ENCODE data around the gene LINGO3. TPM values are rescaled to one million over a fixed set of nuclear protein-coding genes. Genes with fewer than 3 reads are reported as not detected.
A peak's percentile ranks its signal among the peaks of the same experiment; 100 is the strongest.

LINGO3 gene
- polyA plus RNA-seq, 3 donors: 0.08 to 2.8 (median 2.2) TPM

- Mint-ChIP-seq H3K27me3 (ENCODE audit: low read depth in 3 of 3) (peaks cover 0 to 2% (median 2%) of the 10 kb centered on the region in 3 donors), H3K4me1 (peaks cover 65% of the 10 kb centered on the region), H3K4me3 (peak overlapping the region; percentile 92 to 98), H3K9me3 (peaks cover 0 to 7% (median 0%) of the 10 kb centered on the region in 7 donors), H3K36me3 (peaks cover 13 to 28% of the 10 kb centered on the region in 2 donors), H3K27ac (peak overlapping the region; percentile 87 to 99 (median 95))
- peak; percentile 93 to 97 (median 97) for DNase-seq
- Histone ChIP-seq H3K79me2 (ENCODE audit: insufficient read depth, low read length) (peaks cover 93% of the 10 kb centered on the region), H3K27me3 (ENCODE audit: control insufficient read depth in 2 of 2, insufficient read depth in 2 of 2, low read length in 2 of 2) (no peaks in the 10 kb centered on the region), H3K36me3 (replicated peaks in 1 of 2; ENCODE audit: control insufficient read depth in 1 of 2, insufficient read depth in 2 of 2, low read length in 2 of 2) (peaks cover 19 to 24% of the 10 kb centered on the region in 2 donors), H3K4me3 (replicated peaks in 1 of 3; ENCODE audit: low read depth in 2 of 3, low read length in 3 of 3) (peak overlapping the region; percentile 79 to 100 (median 100)), H3K27ac (ENCODE audit: low read depth in 1 of 2, low read length in 2 of 2) (peak overlapping the region; percentile 96), H3K4me2 (replicated peaks; ENCODE audit: extremely low read depth, low read length, poor library complexity, severe bottlenecking) (peak overlapping the region; percentile 94), H3K9me3 (replicated peaks in 1 of 2; ENCODE audit: control insufficient read depth in 1 of 2, insufficient read depth in 1 of 2, low read length in 2 of 2) (no peaks in the 10 kb centered on the region), H3K4me1 (ENCODE audit: control insufficient read depth in 1 of 2, insufficient read depth in 2 of 2, low read length in 2 of 2) (peaks cover 74 to 79% of the 10 kb centered on the region in 2 donors), H2AFZ (ENCODE audit: insufficient read depth, low read depth, low read length, poor library complexity, severe bottlenecking) (peak overlapping the region; percentile 74), H4K20me1 (ENCODE audit: insufficient read depth, low read length) (peaks cover 49% of the 10 kb centered on the region), H3K9ac (ENCODE audit: insufficient read depth, low read length, poor library complexity, severe bottlenecking) (peak overlapping the region; percentile 100)
- intact Hi-C loops (cut with micrococcal nuclease): loop anchor here (2.0 to 10.0 kb wide), 4 partner anchors 58 to 345 kb away; partner anchors contain the start of genes DOT1L (in 1 of the 2), LSM7 (in 1 of the 2) and SPPL2B (in 1 of the 2)
- WGBS (ENCODE audit: insufficient coverage): under 1% methylated on average over 102 of the region's 103 CpGs
- no peak for TF ChIP-seq CTCF (IDR thresholded peaks at IDR 0.05)
Measured at GRCh38 chr19:2269244-2270156, 38.5 kb downstream of the LINGO3 start.

GRCh38 chr19:2268861-2269243 is 39.1 kb downstream of the LINGO3 start:
- TF ChIP-seq CTCF (IDR thresholded peaks at IDR 0.05): no peak
- H3K27ac Mint-ChIP-seq: peak overlapping the region in 5 of 7 donors; percentile 32 to 87 (median 76)
- H3K4me3 Mint-ChIP-seq: peak overlapping the region; percentile 48 to 98
- peaks cover 0 to 7% (median 0%) of the 10 kb centered on the region in 7 donors for H3K9me3 Mint-ChIP-seq
- peaks cover 10 to 22% of the 10 kb centered on the region in 2 donors for H3K36me3 Mint-ChIP-seq
- Histone ChIP-seq H3K4me2 (replicated peaks; ENCODE audit: extremely low read depth, low read length, poor library complexity, severe bottlenecking) (peak overlapping the region; percentile 94), H3K36me3 (replicated peaks in 1 of 2; ENCODE audit: control insufficient read depth in 1 of 2, insufficient read depth in 2 of 2, low read length in 2 of 2) (peaks cover 19 to 21% of the 10 kb centered on the region in 2 donors), H3K9me3 (replicated peaks in 1 of 2; ENCODE audit: control insufficient read depth in 1 of 2, insufficient read depth in 1 of 2, low read length in 2 of 2) (no peaks in the 10 kb centered on the region), H3K4me1 (ENCODE audit: control insufficient read depth in 1 of 2, insufficient read depth in 2 of 2, low read length in 2 of 2) (peaks cover 71 to 79% of the 10 kb centered on the region in 2 donors), H3K79me2 (ENCODE audit: insufficient read depth, low read length) (peaks cover 87% of the 10 kb centered on the region), H3K27ac (ENCODE audit: low read depth in 1 of 2, low read length in 2 of 2) (peak overlapping the region in 1 of 2 donors; percentile 70), H3K4me3 (replicated peaks in 1 of 3; ENCODE audit: low read depth in 2 of 3, low read length in 3 of 3) (peak overlapping the region; percentile 74 to 100 (median 79)), H3K9ac (ENCODE audit: insufficient read depth, low read length, poor library complexity, severe bottlenecking) (peak overlapping the region; percentile 64), H4K20me1 (ENCODE audit: insufficient read depth, low read length) (peaks cover 43% of the 10 kb centered on the region), H3K27me3 (ENCODE audit: control insufficient read depth in 2 of 2, insufficient read depth in 2 of 2, low read length in 2 of 2) (no peaks in the 10 kb centered on the region), H2AFZ (ENCODE audit: insufficient read depth, low read depth, low read length, poor library complexity, severe bottlenecking) (peak overlapping the region; percentile 74)
- WGBS (ENCODE audit: insufficient coverage): under 1% methylated on average over 18 of the region's 19 CpGs
- DNase-seq: no peak
- peaks cover 0 to 2% (median 0%) of the 10 kb centered on the region in 3 donors for H3K27me3 Mint-ChIP-seq (ENCODE audit: low read depth in 3 of 3)
- intact Hi-C loops (cut with micrococcal nuclease): no loop called here
- peaks cover 64% of the 10 kb centered on the region for H3K4me1 Mint-ChIP-seq

Data from CD14-positive monocyte (primary cell).